ENCODE measurements around the gene SFXN3. TPM values are rescaled to one million over a fixed set of nuclear protein-coding genes. Genes with fewer than 3 reads are reported as not detected.
A peak's percentile ranks its signal among the peaks of the same experiment; 100 is the strongest.

SFXN3 gene
- total RNA-seq, 1 donor from 2014 or later = 101 TPM

DNA sequence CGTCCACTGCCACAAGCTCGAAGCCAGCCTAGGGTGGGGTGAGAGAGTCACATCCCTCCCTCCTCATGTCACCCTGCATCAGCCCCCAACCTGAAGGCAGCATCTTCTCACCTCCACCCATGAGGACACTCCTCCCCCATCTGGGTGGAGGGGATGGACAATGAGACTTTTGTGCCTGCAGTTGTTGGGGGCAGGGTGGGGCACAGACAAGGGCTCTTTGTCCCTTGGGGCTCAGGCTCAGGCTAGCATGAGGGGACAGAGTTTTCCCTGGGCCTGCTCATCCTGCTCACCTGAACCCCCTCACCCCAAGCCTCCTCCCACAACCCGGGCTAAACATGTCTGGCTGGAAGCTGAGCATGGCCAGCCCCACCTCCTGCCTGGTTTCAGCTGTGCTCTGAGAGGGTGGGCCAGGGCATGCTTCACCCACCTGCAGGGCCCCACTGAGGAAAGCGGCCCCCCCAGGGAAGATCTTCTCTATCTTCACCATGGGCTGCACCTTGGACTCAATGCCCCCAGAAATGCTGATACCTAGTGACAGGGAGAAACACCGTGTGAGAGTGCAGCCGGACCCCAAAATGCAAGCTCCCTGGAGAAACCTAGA lies 22.1 kb upstream of the SFXN3 start:
- TF ChIP-seq, protein P1, sequence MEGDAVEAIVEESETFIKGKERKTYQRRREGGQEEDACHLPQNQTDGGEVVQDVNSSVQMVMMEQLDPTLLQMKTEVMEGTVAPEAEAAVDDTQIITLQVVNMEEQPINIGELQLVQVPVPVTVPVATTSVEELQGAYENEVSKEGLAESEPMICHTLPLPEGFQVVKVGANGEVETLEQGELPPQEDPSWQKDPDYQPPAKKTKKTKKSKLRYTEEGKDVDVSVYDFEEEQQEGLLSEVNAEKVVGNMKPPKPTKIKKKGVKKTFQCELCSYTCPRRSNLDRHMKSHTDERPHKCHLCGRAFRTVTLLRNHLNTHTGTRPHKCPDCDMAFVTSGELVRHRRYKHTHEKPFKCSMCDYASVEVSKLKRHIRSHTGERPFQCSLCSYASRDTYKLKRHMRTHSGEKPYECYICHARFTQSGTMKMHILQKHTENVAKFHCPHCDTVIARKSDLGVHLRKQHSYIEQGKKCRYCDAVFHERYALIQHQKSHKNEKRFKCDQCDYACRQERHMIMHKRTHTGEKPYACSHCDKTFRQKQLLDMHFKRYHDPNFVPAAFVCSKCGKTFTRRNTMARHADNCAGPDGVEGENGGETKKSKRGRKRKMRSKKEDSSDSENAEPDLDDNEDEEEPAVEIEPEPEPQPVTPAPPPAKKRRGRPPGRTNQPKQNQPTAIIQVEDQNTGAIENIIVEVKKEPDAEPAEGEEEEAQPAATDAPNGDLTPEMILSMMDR (IDR thresholded peaks at IDR 0.05) = no peak
- DNase-seq (ENCODE audit: low spot score) = no peak
- H3K27ac Mint-ChIP-seq (ENCODE audit: unreplicated experiment) = no peak overlapping the region
- peaks cover 6% of the 10 kb centered on the region for H3K36me3 Mint-ChIP-seq (ENCODE audit: low read depth)
- no peaks in the 10 kb centered on the region for H3K9me3 Mint-ChIP-seq (ENCODE audit: low read depth)
- H3K4me1 Mint-ChIP-seq (ENCODE audit: low read depth) = peaks cover 20% of the 10 kb centered on the region
- no peaks in the 10 kb centered on the region for H3K27me3 Mint-ChIP-seq (ENCODE audit: low read depth)
- H3K4me3 Mint-ChIP-seq (ENCODE audit: unreplicated experiment) = no peak overlapping the region

DNA sequence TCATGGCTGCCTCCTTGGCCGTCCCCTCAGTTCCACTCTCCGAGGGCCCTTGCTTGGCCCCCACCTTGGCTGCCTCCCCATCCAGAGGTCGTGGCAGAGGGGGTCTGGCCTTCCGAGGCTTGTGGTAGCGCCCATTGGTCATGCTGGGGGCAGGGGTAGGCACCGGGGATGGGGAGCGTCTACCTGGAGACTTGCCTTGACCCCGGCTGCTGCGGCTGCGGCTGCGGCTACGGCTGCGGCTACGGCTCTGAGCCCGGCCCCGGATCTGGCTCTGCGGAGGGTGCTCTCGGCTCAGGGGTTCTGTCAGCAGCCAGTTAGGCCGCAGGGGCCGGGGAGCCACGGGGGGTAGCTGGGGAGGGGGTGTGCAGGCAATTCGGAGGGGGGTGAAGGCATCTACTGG lies 20.7 kb upstream of the SFXN3 start:
- TF ChIP-seq, protein P1 (IDR thresholded peaks at IDR 0.05) = no peak
- Mint-ChIP-seq H3K27me3 (ENCODE audit: low read depth) (no peaks in the 10 kb centered on the region), H3K36me3 (ENCODE audit: low read depth) (peaks cover 4% of the 10 kb centered on the region), H3K4me3 (ENCODE audit: unreplicated experiment) (no peak overlapping the region), H3K4me1 (ENCODE audit: low read depth) (peaks cover 35% of the 10 kb centered on the region), H3K27ac (ENCODE audit: unreplicated experiment) (no peak overlapping the region), H3K9me3 (ENCODE audit: low read depth) (no peaks in the 10 kb centered on the region)
- DNase-seq (ENCODE audit: low spot score) = peak; percentile 84

DNA sequence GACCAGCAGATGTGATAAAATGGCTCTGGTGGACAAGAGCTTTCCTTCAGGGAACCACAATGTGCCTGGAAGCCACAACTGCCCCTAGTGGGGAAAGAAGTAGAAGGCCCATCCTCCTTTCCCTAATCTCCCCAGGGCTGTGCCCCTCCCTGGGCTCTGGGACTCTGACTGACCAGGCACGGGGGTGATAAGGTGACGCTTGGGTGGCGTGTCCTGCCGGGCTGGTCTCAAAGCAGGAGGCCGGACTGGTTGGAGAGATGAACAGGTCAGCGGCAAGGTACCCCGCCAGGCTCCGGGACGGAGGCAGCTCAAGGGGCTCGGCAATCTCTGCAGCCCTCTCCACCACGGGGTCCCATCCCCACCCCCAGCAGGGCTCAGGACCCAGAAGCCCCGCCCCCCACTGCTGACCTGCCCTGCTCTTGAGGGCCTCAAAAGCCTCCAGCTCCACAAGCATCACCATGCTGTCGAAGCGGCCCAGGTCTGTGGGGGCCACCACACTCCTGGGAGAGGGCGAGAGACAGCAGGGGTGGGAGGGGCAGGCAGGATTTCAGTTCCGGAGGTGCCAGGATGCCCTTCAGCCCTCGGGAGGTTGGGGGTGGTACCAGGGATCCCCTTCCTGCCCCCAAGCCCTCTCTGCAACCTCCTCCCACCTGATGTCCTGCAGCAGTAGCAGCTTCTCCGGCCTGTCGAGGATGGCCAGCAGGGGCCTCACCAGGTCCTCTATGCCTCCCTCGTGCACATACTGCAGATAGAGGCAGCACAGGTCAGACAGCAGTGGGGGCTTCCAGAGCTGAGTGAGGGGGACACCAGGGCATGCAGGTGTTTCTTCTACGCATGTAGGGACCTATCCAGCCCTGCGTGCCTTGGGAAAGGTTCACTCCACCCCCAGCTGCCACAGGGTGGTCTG lies 19.3 kb upstream of the SFXN3 start:
- Mint-ChIP-seq H3K4me1 (ENCODE audit: low read depth) (peaks cover 36% of the 10 kb centered on the region), H3K36me3 (ENCODE audit: low read depth) (no peaks in the 10 kb centered on the region), H3K27me3 (ENCODE audit: low read depth) (peaks cover 4% of the 10 kb centered on the region), H3K9me3 (ENCODE audit: low read depth) (no peaks in the 10 kb centered on the region), H3K4me3 (ENCODE audit: unreplicated experiment) (no peak overlapping the region), H3K27ac (ENCODE audit: unreplicated experiment) (peak overlapping the region; percentile 92)
- TF ChIP-seq, protein P1 (IDR thresholded peaks at IDR 0.05) = peak; percentile 63
- peak; percentile 88 for DNase-seq (ENCODE audit: low spot score)

DNA sequence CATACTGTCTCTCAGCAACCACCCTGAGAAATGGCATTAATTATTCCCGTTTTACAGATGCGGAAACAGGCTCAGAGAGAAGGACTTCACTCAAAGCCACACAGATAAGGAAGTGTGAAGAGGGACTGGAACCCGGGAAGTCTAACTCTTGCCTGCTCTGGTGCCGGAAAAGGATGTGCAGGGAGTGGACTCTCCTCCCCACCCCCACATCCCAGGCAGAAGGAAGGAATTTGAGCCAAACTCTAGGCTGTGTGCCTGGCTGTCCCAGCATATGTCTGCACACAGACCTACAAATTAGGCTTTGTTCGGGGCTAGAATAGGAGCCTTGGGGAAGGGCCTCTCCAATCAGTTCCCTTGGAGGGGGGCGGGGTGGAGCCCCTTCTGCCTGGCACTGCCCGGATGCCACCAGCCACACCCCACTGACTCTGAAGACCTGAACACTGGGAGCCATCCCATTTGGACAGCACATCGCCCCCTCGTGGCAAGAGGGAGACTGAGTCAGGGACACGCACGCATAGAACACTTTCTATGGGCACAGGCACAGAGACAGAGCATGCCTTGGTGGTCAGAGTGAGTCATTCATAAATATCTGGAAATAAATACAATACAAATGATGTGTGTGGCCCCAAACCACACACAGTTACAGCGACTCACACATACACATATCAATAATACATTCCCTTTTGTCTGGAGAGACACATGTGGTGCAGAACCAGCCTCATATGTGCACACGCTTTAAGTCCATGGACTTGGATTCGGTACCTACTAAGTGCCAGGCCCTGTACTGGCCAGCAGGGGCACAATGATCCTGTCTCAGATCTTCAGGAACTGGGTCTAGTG lies 18.3 kb upstream of the SFXN3 start:
- Mint-ChIP-seq H3K36me3 (ENCODE audit: low read depth) (no peaks in the 10 kb centered on the region), H3K9me3 (ENCODE audit: low read depth) (no peaks in the 10 kb centered on the region), H3K27ac (ENCODE audit: unreplicated experiment) (peak overlapping the region; percentile 92), H3K4me3 (ENCODE audit: unreplicated experiment) (no peak overlapping the region), H3K4me1 (ENCODE audit: low read depth) (peaks cover 36% of the 10 kb centered on the region), H3K27me3 (ENCODE audit: low read depth) (peaks cover 5% of the 10 kb centered on the region)
- DNase-seq (ENCODE audit: low spot score) = peak; percentile 94
- TF ChIP-seq, protein P1 (IDR thresholded peaks at IDR 0.05) = peak; percentile 99

DNA sequence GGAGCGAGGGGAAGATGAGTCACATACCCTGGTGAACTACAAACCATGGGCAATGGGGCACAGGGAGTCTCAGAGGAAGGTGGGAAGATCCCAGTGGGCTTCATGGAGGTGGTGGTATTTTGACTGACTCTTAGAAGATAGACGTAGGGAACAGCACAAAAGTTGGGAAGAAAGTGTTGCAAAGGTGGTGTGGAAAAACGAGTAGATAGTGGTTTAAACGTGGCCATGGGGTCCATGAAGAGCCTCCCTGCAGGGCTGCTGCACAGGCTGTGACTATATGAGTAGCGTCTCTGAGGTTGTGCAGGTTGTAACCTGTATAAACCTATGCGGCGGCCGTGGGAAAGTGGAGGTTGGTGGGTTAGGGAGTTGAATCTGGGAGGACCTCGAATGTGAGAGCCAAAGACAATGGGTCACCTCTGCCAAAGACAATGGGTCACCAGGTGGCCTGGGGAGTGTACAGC lies 17.6 kb upstream of the SFXN3 start:
- H3K4me1 Mint-ChIP-seq (ENCODE audit: low read depth) = peaks cover 32% of the 10 kb centered on the region
- no peak for DNase-seq (ENCODE audit: low spot score)
- H3K36me3 Mint-ChIP-seq (ENCODE audit: low read depth) = no peaks in the 10 kb centered on the region
- H3K27me3 Mint-ChIP-seq (ENCODE audit: low read depth) = peaks cover 5% of the 10 kb centered on the region
- TF ChIP-seq, protein P1 (IDR thresholded peaks at IDR 0.05) = no peak
- peak overlapping the region; percentile 92 for H3K27ac Mint-ChIP-seq (ENCODE audit: unreplicated experiment)
- no peak overlapping the region for H3K4me3 Mint-ChIP-seq (ENCODE audit: unreplicated experiment)
- H3K9me3 Mint-ChIP-seq (ENCODE audit: low read depth) = no peaks in the 10 kb centered on the region
